HL-60 (cell line): ENCODE measurements around the gene VWA8.

Experiments used
- DNase-seq, 2 experiments: peaks; one replicate each; pipeline ENCODE4 v3.0.0-alpha.2; 2010 to 2020; ENCODE audit warnings: low read depth in 1 of 2, low spot score in 1 of 2
- H3K27ac ChIP-seq: fragments of 250-450 bp; sonication (Bioruptor Pico); replicated peaks from 2 replicates; pipeline ENCODE4 v1.5.1; 2020; ENCODE audit warnings: mild to moderate bottlenecking, moderate library complexity
- H3K27me3 ChIP-seq: fragments of 250-450 bp; sonication (Bioruptor Pico); 2 replicates; pipeline ENCODE4 v1.5.1; 2021; ENCODE audit warnings: mild to moderate bottlenecking, moderate library complexity; ENCODE audit not compliant: insufficient read depth, poor library complexity, severe bottlenecking
- H3K4me3 ChIP-seq: replicated peaks from 2 replicates; pipeline ENCODE4 v1.5.1; 2011; ENCODE audit warnings: mild to moderate bottlenecking, control low read depth, low read length; ENCODE audit not compliant: insufficient read depth
- GABPA ChIP-seq: IDR thresholded peaks from 2 replicates; pipeline ENCODE4 v1.6.1; 2012; ENCODE audit warnings: low read depth
- POLR2AphosphoS5 ChIP-seq: IDR thresholded peaks from 2 replicates; pipeline ENCODE4 v1.6.1; 2012; ENCODE audit warnings: low read depth
- SPI1 ChIP-seq: IDR thresholded peaks from 2 replicates; pipeline ENCODE4 v1.6.1; 2012; ENCODE audit warnings: low read depth, mild to moderate bottlenecking, borderline replicate concordance
- TF ChIP-seq, protein P1 (sequence below): IDR thresholded peaks from one replicate; pipeline ENCODE4 v1.5.1; 2011; ENCODE audit warnings: low read length, control low read depth, inconsistent platforms; ENCODE audit not compliant: insufficient read depth
- TF ChIP-seq, protein P2 (sequence below): IDR thresholded peaks from 2 replicates; pipeline ENCODE4 v1.6.1; 2012; ENCODE audit warnings: low read depth; ENCODE audit not compliant: insufficient replicate concordance

Gene VWA8

DNA sequence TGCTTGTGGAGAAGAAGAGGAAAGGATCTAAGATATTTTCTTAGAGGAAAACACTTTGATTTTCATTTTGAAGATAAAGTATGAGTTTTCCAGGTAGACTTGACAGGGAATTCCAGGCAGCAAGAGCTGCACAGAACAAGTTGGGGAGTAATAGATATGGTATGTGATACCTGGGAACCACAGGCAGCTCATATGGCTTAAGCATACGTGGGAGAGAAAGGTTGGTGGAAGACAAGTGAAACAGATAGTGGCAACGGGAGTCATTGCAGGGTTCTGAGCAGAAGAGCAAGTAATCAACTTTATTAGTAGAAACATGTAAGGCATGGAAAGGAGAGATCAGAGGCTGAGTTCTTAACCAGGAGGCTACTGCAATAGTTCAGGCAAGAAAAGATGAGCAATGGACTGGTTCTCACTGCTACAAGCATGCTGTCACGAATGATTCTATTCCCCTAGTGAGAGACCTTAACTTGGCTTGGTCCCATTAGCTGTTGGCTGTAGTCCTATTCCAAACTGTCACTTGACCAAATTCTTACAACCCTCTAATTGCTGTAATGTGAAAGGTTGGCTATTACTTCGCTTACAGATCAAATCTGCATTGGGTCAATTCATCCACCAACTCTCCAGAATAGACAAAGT is 217.9 kb downstream of the VWA8 start:
- Histone ChIP-seq H3K27ac (no peak overlapping the region), H3K4me3 (no peak overlapping the region), H3K27me3 (no peaks in the 10 kb centered on the region)
- TF ChIP-seq, protein P1, sequence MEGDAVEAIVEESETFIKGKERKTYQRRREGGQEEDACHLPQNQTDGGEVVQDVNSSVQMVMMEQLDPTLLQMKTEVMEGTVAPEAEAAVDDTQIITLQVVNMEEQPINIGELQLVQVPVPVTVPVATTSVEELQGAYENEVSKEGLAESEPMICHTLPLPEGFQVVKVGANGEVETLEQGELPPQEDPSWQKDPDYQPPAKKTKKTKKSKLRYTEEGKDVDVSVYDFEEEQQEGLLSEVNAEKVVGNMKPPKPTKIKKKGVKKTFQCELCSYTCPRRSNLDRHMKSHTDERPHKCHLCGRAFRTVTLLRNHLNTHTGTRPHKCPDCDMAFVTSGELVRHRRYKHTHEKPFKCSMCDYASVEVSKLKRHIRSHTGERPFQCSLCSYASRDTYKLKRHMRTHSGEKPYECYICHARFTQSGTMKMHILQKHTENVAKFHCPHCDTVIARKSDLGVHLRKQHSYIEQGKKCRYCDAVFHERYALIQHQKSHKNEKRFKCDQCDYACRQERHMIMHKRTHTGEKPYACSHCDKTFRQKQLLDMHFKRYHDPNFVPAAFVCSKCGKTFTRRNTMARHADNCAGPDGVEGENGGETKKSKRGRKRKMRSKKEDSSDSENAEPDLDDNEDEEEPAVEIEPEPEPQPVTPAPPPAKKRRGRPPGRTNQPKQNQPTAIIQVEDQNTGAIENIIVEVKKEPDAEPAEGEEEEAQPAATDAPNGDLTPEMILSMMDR: no peak
- TF ChIP-seq GABPA (no peak), SPI1 (no peak), POLR2AphosphoS5 (no peak)
- TF ChIP-seq, protein P2, sequence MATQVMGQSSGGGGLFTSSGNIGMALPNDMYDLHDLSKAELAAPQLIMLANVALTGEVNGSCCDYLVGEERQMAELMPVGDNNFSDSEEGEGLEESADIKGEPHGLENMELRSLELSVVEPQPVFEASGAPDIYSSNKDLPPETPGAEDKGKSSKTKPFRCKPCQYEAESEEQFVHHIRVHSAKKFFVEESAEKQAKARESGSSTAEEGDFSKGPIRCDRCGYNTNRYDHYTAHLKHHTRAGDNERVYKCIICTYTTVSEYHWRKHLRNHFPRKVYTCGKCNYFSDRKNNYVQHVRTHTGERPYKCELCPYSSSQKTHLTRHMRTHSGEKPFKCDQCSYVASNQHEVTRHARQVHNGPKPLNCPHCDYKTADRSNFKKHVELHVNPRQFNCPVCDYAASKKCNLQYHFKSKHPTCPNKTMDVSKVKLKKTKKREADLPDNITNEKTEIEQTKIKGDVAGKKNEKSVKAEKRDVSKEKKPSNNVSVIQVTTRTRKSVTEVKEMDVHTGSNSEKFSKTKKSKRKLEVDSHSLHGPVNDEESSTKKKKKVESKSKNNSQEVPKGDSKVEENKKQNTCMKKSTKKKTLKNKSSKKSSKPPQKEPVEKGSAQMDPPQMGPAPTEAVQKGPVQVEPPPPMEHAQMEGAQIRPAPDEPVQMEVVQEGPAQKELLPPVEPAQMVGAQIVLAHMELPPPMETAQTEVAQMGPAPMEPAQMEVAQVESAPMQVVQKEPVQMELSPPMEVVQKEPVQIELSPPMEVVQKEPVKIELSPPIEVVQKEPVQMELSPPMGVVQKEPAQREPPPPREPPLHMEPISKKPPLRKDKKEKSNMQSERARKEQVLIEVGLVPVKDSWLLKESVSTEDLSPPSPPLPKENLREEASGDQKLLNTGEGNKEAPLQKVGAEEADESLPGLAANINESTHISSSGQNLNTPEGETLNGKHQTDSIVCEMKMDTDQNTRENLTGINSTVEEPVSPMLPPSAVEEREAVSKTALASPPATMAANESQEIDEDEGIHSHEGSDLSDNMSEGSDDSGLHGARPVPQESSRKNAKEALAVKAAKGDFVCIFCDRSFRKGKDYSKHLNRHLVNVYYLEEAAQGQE: no peak
- DNase-seq: no peak

DNA sequence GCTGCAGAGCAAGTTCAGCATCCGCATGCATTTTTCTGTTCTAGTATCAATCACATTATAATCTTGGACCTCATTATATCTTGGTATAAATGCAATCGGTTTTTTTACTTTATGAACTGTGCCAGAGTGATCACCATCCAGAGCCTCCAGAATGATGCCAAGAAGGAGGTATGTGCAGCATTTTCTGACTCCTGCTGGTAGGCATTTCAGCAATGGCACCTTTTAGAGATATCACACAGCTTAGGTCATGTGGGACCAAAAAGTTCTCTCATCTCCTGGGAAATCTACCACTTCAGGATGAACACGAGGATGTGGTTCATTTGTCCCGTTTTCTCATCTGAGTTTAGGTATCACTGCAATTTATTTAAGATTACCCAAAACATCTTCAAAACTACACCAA is 220.4 kb downstream of the VWA8 start:
- no peak overlapping the region for H3K4me3 ChIP-seq
- no peak for TF ChIP-seq SPI1
- no peak for TF ChIP-seq POLR2AphosphoS5
- TF ChIP-seq GABPA: no peak
- no peak overlapping the region for H3K27ac ChIP-seq
- no peaks in the 10 kb centered on the region for H3K27me3 ChIP-seq
- DNase-seq: no peak

DNA sequence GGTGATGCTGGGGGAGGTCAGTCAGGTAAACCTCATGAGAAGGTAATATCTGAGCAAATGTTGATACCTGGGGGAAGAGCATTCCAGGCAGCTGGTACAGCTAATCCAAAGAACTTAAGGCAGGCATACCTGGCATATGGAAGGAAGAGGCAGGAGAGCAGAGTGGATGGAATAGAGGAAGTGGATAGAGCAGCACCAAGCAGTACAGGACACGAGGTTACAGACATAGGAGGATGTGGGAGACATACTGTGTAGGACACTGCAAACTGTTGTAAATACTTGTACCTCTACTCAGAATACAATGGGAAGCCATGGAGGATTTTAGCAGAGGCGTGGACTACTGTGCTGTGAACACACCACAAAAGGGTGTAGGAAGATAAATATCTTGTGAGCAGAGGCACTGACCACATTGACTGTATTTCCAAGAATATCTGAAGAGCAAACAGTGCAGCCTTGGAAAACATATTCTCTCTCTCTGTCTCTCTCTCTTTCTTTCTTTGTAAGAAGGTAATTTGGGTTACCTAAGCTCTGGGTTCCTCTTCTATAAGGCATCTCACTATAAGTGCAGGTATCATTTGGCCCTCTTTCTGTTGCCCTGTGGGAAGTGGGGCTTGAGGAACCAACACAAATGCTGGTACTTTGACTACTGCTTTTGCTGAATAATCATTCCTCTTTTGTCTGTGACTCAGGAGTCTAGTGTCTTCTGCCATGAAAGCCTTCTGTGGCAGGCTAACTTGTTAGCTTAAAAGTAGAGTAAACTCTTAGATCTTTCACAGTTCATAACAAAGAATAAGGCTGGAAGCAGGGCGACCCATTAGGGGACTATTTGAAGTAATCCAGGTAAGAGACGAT is 238.0 kb downstream of the VWA8 start:
- Histone ChIP-seq H3K27ac (no peak overlapping the region), H3K4me3 (no peak overlapping the region), H3K27me3 (no peaks in the 10 kb centered on the region)
- DNase-seq: peak in 1 of 2 experiments; percentile 22
- peak; percentile 76 for TF ChIP-seq SPI1
- TF ChIP-seq, protein P1: no peak

DNA sequence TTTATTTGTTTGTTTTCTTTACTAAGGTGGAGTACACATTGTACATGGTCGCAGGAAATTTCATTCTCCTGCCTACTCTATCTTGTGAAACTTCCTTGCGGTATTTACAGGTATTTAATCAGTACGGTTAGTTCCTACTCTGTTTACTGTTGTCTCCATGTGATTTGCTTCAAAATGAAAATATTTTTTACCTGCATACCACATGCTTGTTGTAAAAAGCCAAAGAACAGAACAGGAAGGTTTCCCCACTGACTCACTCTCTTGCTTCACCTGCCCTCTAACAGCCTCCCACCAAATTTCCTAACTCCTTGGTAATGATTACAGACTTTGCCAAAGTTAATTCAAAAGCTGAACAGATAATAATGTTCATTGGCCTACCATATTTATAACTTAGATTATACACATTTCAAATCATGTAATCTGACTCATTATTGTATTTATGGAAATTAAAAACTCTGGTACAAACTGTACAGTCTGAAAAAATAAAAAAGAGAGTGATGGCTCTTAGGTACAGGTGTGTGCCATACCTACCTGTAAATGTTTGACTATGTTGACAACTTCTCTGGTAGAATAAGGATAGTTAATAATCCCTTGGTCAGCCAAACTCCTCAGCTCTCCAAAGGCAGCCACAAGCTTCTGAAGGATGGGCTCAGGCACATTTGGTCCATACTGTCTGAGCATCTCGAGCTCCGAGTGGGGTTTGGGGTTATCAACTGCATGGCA is 239.9 kb downstream of the VWA8 start:
- TF ChIP-seq GABPA: no peak
- TF ChIP-seq, protein P2: no peak
- TF ChIP-seq, protein P1: no peak
- no peak for TF ChIP-seq SPI1
- TF ChIP-seq POLR2AphosphoS5: no peak
- no peak overlapping the region for H3K27ac ChIP-seq
- no peak overlapping the region for H3K4me3 ChIP-seq
- peak in 1 of 2 experiments; percentile 42 for DNase-seq
- H3K27me3 ChIP-seq: no peaks in the 10 kb centered on the region
